Measurements from ENCODE around the gene MYBBP1A. TPM values are rescaled to one million over a fixed set of nuclear protein-coding genes. Genes with fewer than 3 reads are reported as not detected.

The MYBBP1A gene
- total and polyA plus RNA-seq, 2 donors (not counting 1 experiment from before 2014, with no cell fraction given): 72.4 to 74.4 TPM

- no peak overlapping the region for H3K4me3 Mint-ChIP-seq
- Histone ChIP-seq H3K4me3 (ENCODE audit: control extremely low read depth in 1 of 5, extremely low read depth in 1 of 5, insufficient read depth in 1 of 5, low read depth in 2 of 5, low read length in 4 of 5) (no peak overlapping the region), H3K4me2 (replicated peaks; ENCODE audit: low read depth, low read length, poor library complexity, severe bottlenecking) (no peak overlapping the region), H2AFZ (ENCODE audit: insufficient read depth, low read depth, low read length, poor library complexity, severe bottlenecking) (no peak overlapping the region), H3K9ac (ENCODE audit: low read length) (no peak overlapping the region), H3K27me3 (replicated peaks in 1 of 4; ENCODE audit: control extremely low read depth in 1 of 4, control insufficient read depth in 3 of 4, insufficient read depth in 4 of 4, low read length in 3 of 4) (no peaks in the 10 kb centered on the region), H3K9me3 (ENCODE audit: control extremely low read depth in 1 of 3, control insufficient read depth in 2 of 3, insufficient read depth in 1 of 3, low read length in 2 of 3) (no peaks in the 10 kb centered on the region), H3K79me2 (ENCODE audit: control insufficient read depth, insufficient read depth, low read length) (no peaks in the 10 kb centered on the region), H3K4me1 (ENCODE audit: control insufficient read depth in 2 of 2, insufficient read depth in 2 of 2, low read length in 2 of 2) (peaks cover 0 to 28% of the 10 kb centered on the region in 2 donors), H3K36me3 (replicated peaks in 1 of 2; ENCODE audit: control extremely low read depth in 1 of 2, control insufficient read depth in 1 of 2, extremely low read depth in 1 of 2, insufficient read depth in 2 of 2, low read length in 1 of 2) (no peaks in the 10 kb centered on the region), H3K27ac (ENCODE audit: low read length in 2 of 2) (no peak overlapping the region), H4K20me1 (ENCODE audit: control insufficient read depth, insufficient read depth, low read length, poor library complexity, severe bottlenecking) (no peaks in the 10 kb centered on the region)
- no peak overlapping the region for H3K27ac Mint-ChIP-seq
- peaks cover 3% of the 10 kb centered on the region for H3K4me1 Mint-ChIP-seq
- H3K27me3 Mint-ChIP-seq: peaks cover 4% of the 10 kb centered on the region
- ATAC-seq (ENCODE audit: low read depth): no peak
- CTCF ChIA-PET: no interaction called here
- 95% methylated on average over 6 of the region's 6 CpGs for WGBS (ENCODE audit: insufficient coverage)
- intact Hi-C loops (cut with micrococcal nuclease): no loop called here
- H3K9me3 Mint-ChIP-seq (ENCODE audit: insufficient read depth): no peaks in the 10 kb centered on the region
- DNase-seq: no peak
- POLR2A ChIA-PET: no interaction called here
- TF ChIP-seq, protein P1, sequence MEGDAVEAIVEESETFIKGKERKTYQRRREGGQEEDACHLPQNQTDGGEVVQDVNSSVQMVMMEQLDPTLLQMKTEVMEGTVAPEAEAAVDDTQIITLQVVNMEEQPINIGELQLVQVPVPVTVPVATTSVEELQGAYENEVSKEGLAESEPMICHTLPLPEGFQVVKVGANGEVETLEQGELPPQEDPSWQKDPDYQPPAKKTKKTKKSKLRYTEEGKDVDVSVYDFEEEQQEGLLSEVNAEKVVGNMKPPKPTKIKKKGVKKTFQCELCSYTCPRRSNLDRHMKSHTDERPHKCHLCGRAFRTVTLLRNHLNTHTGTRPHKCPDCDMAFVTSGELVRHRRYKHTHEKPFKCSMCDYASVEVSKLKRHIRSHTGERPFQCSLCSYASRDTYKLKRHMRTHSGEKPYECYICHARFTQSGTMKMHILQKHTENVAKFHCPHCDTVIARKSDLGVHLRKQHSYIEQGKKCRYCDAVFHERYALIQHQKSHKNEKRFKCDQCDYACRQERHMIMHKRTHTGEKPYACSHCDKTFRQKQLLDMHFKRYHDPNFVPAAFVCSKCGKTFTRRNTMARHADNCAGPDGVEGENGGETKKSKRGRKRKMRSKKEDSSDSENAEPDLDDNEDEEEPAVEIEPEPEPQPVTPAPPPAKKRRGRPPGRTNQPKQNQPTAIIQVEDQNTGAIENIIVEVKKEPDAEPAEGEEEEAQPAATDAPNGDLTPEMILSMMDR (IDR thresholded peaks at IDR 0.05): no peak
- TF ChIP-seq EZH2 (IDR thresholded peaks at IDR 0.05; ENCODE audit: borderline replicate concordance, insufficient read depth, low read depth, low read length, poor library complexity, severe bottlenecking): no peak
Observed at GRCh38 chr17:4522661-4523060, 32.5 kb downstream of the MYBBP1A start.

GRCh38 chr17:4520894-4521600 is 34.1 kb downstream of the MYBBP1A start:
- 92% methylated on average over 5 of the region's 8 CpGs for WGBS (ENCODE audit: insufficient coverage)
- Histone ChIP-seq H3K9ac (ENCODE audit: low read length) (no peak overlapping the region), H3K79me2 (ENCODE audit: control insufficient read depth, insufficient read depth, low read length) (no peaks in the 10 kb centered on the region), H3K9me3 (ENCODE audit: control extremely low read depth in 1 of 3, control insufficient read depth in 2 of 3, insufficient read depth in 1 of 3, low read length in 2 of 3) (peaks cover 0 to 3% (median 0%) of the 10 kb centered on the region in 3 donors), H3K36me3 (replicated peaks in 1 of 2; ENCODE audit: control extremely low read depth in 1 of 2, control insufficient read depth in 1 of 2, extremely low read depth in 1 of 2, insufficient read depth in 2 of 2, low read length in 1 of 2) (no peaks in the 10 kb centered on the region), H3K4me1 (ENCODE audit: control insufficient read depth in 2 of 2, insufficient read depth in 2 of 2, low read length in 2 of 2) (peaks cover 0 to 28% of the 10 kb centered on the region in 2 donors), H3K27me3 (replicated peaks in 1 of 4; ENCODE audit: control extremely low read depth in 1 of 4, control insufficient read depth in 3 of 4, insufficient read depth in 4 of 4, low read length in 3 of 4) (no peaks in the 10 kb centered on the region), H2AFZ (ENCODE audit: insufficient read depth, low read depth, low read length, poor library complexity, severe bottlenecking) (no peak overlapping the region), H4K20me1 (ENCODE audit: control insufficient read depth, insufficient read depth, low read length, poor library complexity, severe bottlenecking) (no peaks in the 10 kb centered on the region), H3K27ac (ENCODE audit: low read length in 2 of 2) (no peak overlapping the region), H3K4me3 (ENCODE audit: control extremely low read depth in 1 of 5, extremely low read depth in 1 of 5, insufficient read depth in 1 of 5, low read depth in 2 of 5, low read length in 4 of 5) (no peak overlapping the region), H3K4me2 (replicated peaks; ENCODE audit: low read depth, low read length, poor library complexity, severe bottlenecking) (no peak overlapping the region)
- Mint-ChIP-seq H3K27ac (no peak overlapping the region), H3K27me3 (no peaks in the 10 kb centered on the region), H3K4me1 (peaks cover 3% of the 10 kb centered on the region), H3K9me3 (ENCODE audit: insufficient read depth) (no peaks in the 10 kb centered on the region), H3K4me3 (no peak overlapping the region)
- TF ChIP-seq, protein P1 (IDR thresholded peaks at IDR 0.05): no peak
- TF ChIP-seq EZH2 (IDR thresholded peaks at IDR 0.05; ENCODE audit: borderline replicate concordance, insufficient read depth, low read depth, low read length, poor library complexity, severe bottlenecking): no peak
- intact Hi-C loops (cut with micrococcal nuclease): no loop called here
- ATAC-seq (ENCODE audit: low read depth): no peak
- ChIA-PET CTCF (interaction anchor here (0.8 kb wide), 1 partner anchor 222 kb away, joined by 3 read pairs; no protein-coding TSS in a partner anchor), POLR2A (no interaction called here)
- no peak for DNase-seq

Measured in B cell (primary cell).